Measurements from ENCODE around the gene BRPF3.
A peak's percentile ranks its signal among the peaks of the same experiment; 100 is the strongest.

The BRPF3 gene

DNA sequence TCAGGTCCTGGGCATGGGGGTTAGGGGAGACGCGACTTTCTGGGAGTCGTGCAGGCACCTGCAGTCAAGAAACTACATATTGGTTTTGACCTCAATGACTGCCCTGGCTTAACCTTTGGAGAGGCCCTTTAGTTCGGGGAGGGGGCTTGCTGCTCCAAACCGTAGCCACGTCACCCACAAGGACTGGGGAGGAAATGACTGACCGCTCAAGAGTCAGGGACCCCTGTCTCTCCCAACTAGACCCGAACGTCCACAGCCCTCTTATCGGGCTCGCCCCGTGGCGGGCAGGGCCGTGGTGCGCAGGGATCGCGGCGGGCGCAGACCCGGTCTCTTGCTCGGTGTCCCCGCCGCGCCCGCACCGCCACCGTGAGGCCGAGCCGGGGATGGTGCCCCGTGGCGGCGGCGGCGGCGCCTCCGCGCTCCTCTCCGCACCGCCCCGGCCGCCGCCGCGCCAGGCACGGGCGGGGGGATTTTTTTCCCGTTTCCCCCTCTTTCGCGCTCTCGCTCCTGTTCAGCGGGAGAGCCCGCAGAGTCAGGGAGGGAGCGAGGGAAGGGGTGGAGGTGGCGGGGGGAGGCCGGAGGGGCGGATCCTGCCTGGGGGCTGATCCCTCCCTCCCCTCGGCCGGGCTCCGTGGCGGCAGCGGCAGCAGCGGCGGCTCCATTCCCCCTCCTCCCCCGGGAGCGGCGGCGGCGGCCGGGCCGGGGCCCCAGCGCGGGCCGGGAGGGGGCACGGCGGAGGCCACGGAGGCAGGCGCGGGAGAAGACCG, at the start of gene BRPF3:
TSS of gene BRPF3 (plus strand) at position 632 of the 767 bp plus-strand sequence. CDS start 3,579 bp downstream, outside the sequence.
- peak; percentile 64 to 68 for DNase-seq (ENCODE audit: low read depth in 1 of 2, low spot score in 1 of 2)

GRCh38 chr6:36147294-36147693, 49.2 kb upstream of the BRPF3 start:
- no peak for DNase-seq (ENCODE audit: low read depth in 1 of 2, low spot score in 1 of 2)

DNA sequence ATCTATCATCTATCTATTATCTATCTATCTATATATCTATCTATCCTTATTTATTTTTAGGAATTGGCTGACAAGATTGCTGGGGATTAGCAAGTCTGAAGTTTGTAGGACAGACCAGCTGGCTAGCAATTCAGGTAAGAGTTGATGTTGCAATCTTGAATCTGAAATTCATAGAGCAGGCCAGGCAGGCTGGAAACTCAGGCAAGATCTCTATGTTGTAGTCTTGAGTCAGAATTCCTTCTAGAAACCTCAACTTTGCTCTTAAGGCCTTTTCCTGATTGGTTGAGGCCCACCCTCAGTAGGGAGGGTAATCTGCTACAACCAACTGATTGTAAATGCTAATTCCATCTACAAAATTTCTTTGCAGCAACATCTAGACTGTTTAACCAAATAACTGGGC, 47.1 kb upstream of the BRPF3 start:
- no peak for DNase-seq (ENCODE audit: low read depth in 1 of 2, low spot score in 1 of 2)

- DNase-seq (ENCODE audit: low read depth in 1 of 2, low spot score in 1 of 2) = no peak
Observed at GRCh38 chr6:36150283-36150682, 46.3 kb upstream of the BRPF3 start.

DNA sequence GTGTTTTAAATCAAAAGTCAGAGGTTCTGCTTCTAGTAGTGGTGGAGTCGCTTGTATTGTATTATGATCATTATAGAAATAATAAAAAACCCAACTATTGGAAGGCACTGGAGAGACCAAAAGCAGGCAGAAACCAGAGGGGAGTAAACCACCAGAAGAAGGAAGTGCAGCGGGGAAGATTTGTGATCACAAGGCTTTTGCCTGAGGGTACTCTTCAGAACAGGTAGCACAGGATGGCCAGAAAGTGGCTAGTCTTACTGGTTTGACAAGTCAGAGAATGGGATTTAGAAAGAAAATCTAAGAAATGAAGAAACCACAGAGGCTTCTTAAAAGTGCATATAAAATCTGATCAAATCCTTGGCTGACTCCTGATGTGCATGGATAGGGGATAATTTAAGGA, 42.3 kb upstream of the BRPF3 start:
- no peak for DNase-seq (ENCODE audit: low read depth in 1 of 2, low spot score in 1 of 2)

DNA sequence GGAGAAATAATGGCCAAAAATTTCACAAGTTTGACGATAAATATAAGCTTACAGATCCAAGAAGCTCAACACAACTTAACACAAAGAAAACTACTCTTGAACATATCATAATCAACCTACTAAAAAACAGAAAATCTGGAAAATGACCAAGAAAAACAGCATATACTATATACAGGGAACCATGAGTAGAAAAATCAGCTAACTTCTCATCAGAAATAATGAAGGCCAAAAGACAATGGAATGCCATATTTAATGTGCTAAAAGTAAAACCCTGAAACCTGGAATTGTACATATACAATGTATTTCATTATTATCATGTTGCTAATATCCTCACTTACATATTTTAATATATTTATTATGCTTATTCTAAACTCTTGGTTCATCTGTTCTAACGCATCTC, 40.9 kb upstream of the BRPF3 start:
- DNase-seq (ENCODE audit: low read depth in 1 of 2, low spot score in 1 of 2) = no peak

- DNase-seq (ENCODE audit: low read depth in 1 of 2, low spot score in 1 of 2) = no peak
Observed at GRCh38 chr6:36160147-36160760, 36.3 kb upstream of the BRPF3 start.

DNA sequence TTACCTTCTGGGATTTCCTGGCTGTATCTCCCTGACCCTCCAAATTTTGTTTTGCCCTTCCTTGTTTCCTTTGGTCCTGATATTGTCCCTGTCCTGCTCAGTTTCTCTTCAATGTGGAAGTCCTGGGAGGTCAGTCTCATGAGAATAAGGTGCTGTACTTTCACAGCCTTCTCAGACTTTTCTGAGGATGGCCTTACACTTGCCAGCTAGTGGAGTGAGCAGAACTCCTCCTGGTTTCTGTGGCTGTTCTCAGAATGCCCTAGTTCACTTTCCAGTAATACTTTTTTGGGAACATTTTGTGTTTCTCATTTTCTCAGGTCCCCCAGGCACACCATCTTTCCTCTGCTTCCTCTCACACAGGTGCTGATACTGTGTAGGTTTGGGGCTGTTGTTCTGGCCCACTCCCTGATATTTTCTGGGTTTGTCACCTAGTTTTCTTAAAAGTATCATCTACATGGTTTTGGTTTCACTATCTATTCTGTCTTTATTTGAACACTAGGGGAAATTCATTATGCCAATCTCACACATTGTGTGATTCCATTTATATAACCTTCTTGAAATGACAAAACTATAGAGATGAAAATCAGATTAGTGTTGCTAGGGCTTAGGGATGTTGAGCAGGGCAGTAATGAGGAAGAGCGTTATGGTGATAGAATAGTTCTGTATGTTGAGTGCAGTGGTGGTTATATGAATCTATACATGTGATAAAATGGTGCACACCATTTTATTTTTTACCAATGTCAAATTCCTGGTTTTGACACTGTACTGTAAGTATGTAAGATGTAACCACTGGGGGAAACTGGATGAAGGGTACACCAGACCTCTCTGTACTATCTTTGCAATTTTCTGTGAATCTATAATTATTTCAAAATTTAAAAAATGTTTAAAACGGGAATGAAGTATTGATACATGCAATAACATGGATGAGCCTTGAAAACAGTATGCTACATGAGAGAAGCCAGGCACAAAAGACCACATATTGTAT, 27.2 kb upstream of the BRPF3 start:
- no peak for DNase-seq (ENCODE audit: low read depth in 1 of 2, low spot score in 1 of 2)

- no peak for DNase-seq (ENCODE audit: low read depth in 1 of 2, low spot score in 1 of 2)
Observed at GRCh38 chr6:36170704-36171103, 25.8 kb upstream of the BRPF3 start.

- no peak for DNase-seq (ENCODE audit: low read depth in 1 of 2, low spot score in 1 of 2)
Observed at GRCh38 chr6:36171573-36171972, 25.0 kb upstream of the BRPF3 start.

- no peak for DNase-seq (ENCODE audit: low read depth in 1 of 2, low spot score in 1 of 2)
Observed at GRCh38 chr6:36177166-36177565, 19.4 kb upstream of the BRPF3 start.

DNA sequence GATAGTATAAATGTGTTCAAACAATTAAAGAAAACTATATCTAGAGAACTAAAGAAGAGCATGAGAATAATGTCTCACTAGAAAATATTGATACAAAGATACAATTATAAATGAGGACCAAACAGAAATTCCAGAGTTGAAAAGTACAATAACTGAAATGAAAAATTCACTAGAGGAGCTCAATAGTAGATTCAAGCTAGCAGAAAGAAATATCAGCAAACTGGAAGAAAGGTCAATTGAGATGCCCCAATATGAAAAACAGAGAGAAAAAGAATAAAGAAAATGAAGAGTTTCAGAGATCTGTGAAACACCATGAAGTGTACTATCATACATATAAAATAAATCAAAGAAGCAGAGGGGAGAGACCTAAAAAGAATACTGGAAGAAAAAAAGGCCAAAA, 18.0 kb upstream of the BRPF3 start:
- no peak for DNase-seq (ENCODE audit: low read depth in 1 of 2, low spot score in 1 of 2)

GRCh38 chr6:36180126-36180525, 16.4 kb upstream of the BRPF3 start:
- DNase-seq (ENCODE audit: low read depth in 1 of 2, low spot score in 1 of 2) = no peak

GRCh38 chr6:36184311-36184710, 12.2 kb upstream of the BRPF3 start:
- no peak for DNase-seq (ENCODE audit: low read depth in 1 of 2, low spot score in 1 of 2)

DNA sequence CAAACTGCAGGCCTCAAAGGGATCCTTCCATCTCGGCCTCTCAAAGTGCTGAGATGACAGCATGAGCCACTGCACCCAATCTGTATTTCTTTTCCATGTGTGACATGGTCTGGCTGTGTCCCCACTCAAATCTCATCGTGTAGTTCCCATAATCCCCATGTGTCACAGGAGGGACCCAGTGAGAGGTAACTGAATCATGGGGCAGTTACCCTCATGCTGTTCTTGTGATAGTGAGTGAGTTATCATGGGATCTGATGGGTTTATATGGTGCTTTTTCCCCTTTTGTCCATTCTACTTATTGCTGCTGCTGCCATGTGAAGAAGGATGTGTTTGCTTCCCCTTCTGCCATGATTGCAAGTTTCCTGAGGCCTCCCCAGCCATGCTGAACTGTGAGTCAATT, 10.3 kb upstream of the BRPF3 start:
- no peak for DNase-seq (ENCODE audit: low read depth in 1 of 2, low spot score in 1 of 2)

DNA sequence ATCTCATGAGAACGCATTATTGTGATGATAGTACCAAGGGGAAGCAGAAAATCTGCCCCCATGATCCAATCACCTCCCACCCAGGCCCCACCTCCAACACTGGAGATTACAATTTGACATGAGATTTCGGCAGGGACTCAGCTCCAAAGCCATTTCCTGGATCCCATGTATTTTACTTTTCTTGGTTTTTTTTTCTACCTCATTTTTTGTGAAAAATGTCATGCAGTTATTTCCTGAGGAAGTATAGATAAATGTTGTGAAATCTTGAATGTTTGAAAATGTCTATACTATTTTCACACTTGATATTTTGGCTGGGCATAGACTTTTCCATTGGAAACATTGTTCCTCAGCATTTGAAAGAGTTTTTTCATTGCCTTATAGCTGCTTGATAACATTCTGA, 9.1 kb upstream of the BRPF3 start:
- DNase-seq (ENCODE audit: low read depth in 1 of 2, low spot score in 1 of 2) = no peak

DNA sequence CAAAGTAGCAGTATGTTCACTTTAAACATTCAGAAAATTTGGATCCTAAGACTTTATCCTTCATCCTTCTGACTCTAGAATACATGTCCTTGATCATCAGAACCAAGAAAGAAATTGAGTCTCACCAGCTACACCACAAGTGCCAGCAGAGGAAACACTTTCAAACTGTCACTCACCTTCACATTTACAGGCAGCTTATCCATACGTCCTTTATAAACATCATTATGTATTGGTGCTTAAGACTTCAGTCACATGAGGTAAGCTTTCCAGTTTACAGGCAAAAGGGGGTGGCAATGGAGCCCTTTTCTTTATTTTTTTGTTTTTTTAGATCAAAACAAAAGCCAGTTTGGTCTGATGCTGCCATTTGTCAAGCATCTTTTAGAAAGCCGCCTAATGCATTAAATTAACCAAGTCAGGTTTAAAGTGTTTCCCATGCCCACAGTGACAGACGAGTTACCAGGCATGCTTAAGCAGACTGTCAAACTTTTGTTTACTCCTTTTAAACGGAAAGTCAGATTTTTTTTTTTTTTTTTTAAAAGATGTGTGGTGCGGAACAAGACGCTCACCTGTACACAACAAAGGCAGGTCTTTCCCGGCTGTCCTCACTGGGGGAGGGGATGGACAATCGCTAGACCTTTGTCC, 952 bp upstream of the BRPF3 start:
- no peak for DNase-seq (ENCODE audit: low read depth in 1 of 2, low spot score in 1 of 2)

DNA sequence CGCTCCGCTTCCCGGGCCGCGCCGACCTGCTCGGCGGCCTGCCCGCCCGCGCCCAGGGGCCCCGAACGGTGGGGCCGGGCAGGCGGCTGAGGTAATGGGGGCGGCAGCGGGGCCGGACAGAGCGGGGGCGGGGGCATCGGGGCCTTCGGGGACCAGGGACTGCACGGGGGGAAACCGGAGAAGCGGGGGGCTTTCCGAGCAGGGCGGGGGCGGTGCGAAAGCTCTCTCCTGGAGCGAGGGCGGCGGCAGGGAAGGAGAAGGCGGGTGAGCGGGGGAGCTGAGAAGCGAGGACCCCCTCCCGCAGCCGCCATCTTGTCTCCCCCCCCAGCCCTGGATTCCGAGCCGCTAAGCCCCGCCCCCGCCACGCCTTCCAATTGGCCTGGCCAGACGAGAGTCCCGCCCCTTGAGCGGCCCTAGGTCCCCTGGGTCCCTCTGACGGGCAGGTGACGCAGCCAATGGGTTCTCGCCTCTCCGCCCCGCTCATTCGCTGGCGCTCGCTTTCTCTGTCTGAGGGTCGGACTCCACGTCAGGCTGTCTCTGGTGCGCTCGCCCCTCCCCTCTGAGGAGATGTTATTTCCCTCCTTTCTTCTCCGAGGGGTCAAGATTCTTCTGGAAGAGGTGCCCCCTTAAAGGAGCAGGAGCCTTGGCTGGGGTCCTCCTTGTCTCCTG, 470 bp downstream of the BRPF3 start:
- peak; percentile 99 to 100 for DNase-seq (ENCODE audit: low read depth in 1 of 2, low spot score in 1 of 2)

DNA sequence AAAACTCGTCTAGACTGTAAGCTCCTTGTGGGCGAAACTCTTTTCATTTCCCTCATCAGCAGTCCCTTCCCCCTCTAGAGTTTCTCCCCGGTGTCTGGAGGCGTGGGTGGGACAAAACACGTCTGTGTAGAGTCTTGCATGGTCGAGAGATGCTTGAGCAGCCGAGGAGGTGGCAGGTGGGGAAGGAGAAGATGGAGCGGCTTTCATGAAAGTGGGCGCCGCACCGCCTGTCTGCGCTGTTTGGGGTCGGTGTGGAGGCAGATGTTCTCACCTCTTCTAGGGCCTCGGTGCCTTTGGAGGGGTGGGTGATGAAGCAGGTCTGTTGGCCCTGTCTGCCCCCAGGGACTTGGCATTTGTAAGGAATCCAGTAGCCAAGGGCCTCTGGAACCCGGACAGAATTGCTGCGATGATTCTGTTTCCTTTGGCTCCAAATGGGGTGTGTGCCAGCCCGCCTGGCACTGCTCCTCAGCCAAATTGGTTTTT, 1.2 kb downstream of the BRPF3 start:
- no peak for DNase-seq (ENCODE audit: low read depth in 1 of 2, low spot score in 1 of 2)

DNA sequence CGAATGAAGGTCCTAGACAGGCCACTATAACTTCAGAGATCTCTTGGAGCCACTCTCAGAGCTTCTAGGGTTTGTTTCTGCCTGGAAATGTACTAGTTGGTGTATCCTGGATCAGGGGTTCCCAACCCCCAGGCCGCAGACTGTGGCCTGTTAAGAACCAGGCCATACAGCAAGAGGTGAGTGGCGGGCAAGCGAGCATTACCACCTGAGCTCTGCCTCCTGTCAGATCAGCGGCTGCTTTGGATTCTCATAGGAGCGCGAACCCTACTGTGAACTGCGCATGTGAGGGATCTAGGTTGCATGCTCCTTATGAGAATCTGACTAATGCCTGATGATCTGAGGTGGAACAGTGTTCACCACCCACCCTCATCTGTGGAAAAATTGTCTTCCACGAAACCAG, 2.4 kb downstream of the BRPF3 start:
- no peak for DNase-seq (ENCODE audit: low read depth in 1 of 2, low spot score in 1 of 2)

Measured in stimulated activated CD4-positive, alpha-beta T cell treated with anti-CD3 and anti-CD28 coated beads, Interleukin-15, amount 100 ng/mL, for 1 hour (primary cell).